ENCODE measurements around the gene DNAAF3. TPM values are rescaled to one million over a fixed set of nuclear protein-coding genes. Genes with fewer than 3 reads are reported as not detected.

The DNAAF3 gene
- total RNA-seq, 2 experiments from 2014 or later: not detected

DNA sequence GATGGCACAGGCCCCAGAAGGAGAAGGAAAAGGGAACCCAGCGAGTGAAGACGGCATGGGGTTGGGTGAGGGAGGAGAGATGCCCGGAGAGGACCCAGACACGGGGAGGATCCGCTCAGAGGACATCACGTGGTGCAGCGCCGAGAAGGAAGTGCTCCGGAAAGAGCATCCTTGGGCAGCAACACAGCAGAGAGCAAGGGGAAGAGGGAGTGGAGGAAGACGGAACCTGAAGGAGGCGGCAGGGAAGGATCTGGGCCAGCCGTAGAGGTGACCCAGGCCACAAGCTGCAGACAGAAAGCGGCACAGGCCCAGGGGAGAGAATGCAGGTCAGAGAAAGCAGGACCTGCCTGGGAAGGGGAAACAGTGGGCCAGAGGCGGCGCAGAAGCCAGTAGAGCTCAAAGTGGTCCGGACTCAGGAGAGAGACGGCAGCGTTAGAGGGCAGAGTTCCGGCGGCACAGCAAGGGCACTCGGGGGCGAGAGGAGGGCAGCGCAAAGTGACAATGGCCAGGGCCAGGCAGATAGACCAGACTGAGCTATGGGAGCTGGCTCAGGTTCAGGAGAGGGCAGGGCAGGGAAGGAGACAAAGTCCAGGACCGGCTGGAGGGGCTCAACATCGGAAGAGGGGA is 50.1 kb downstream of the DNAAF3 start:
- no peaks in the 10 kb centered on the region for H3K9me3 Mint-ChIP-seq
- POLR2A ChIA-PET: no interaction called here
- H3K27me3 Mint-ChIP-seq: peaks cover 5% of the 10 kb centered on the region
- peaks cover 11% of the 10 kb centered on the region for H3K36me3 Mint-ChIP-seq (ENCODE audit: low read depth)
- H3K27ac Mint-ChIP-seq: peak overlapping the region; percentile 96
- peak; percentile 61 for DNase-seq
- CTCF ChIA-PET: interaction anchor here (0.9 to 1.1 kb wide), 3 partner anchors 10 to 39 kb away, joined by 3 to 4 read pairs (median 3); no protein-coding TSS in a partner anchor
- peaks cover 38% of the 10 kb centered on the region for H3K4me1 Mint-ChIP-seq
- peak overlapping the region; percentile 97 for H3K4me3 Mint-ChIP-seq

DNA sequence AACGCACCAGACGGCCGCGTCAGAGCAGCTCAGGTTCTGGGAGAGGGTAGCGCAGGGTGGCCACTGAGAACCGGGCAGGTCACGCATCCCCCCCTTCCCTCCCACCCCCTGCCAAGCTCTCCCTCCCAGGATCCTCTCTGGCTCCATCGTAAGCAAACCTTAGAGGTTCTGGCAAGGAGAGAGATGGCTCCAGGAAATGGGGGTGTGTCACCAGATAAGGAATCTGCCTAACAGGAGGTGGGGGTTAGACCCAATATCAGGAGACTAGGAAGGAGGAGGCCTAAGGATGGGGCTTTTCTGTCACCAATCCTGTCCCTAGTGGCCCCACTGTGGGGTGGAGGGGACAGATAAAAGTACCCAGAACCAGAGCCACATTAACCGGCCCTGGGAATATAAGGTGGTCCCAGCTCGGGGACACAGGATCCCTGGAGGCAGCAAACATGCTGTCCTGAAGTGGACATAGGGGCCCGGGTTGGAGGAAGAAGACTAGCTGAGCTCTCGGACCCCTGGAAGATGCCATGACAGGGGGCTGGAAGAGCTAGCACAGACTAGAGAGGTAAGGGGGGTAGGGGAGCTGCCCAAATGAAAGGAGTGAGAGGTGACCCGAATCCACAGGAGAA is 50.9 kb downstream of the DNAAF3 start:
- ChIA-PET POLR2A (no interaction called here), CTCF (interaction anchor here (0.9 to 1.0 kb wide), 2 partner anchors 30 to 40 kb away, joined by 3 read pairs; no protein-coding TSS in a partner anchor)

GRCh38 chr19:55114566-55115145 is 51.8 kb downstream of the DNAAF3 start:
- Mint-ChIP-seq H3K27me3 (peaks cover under 1% of the 10 kb centered on the region), H3K4me1 (peaks cover 35% of the 10 kb centered on the region), H3K9me3 (no peaks in the 10 kb centered on the region), H3K36me3 (ENCODE audit: low read depth) (peaks cover 16% of the 10 kb centered on the region), H3K4me3 (peak overlapping the region; percentile 97), H3K27ac (peak overlapping the region; percentile 80)
- ChIA-PET CTCF (no interaction called here), POLR2A (no interaction called here)
- DNase-seq: no peak

More for the DNA sequence above, 50.9 kb downstream of the DNAAF3 start:
- no peak for DNase-seq
- Mint-ChIP-seq H3K27me3 (peaks cover 5% of the 10 kb centered on the region), H3K27ac (peak overlapping the region; percentile 96), H3K4me1 (peaks cover 40% of the 10 kb centered on the region), H3K9me3 (no peaks in the 10 kb centered on the region), H3K4me3 (peak overlapping the region; percentile 97), H3K36me3 (ENCODE audit: low read depth) (peaks cover 13% of the 10 kb centered on the region)

GRCh38 chr19:55113570-55114039 is 52.8 kb downstream of the DNAAF3 start:
- no peaks in the 10 kb centered on the region for H3K9me3 Mint-ChIP-seq
- ChIA-PET POLR2A (no interaction called here), CTCF (no interaction called here)
- no peak overlapping the region for H3K4me3 Mint-ChIP-seq
- peaks cover 22% of the 10 kb centered on the region for H3K36me3 Mint-ChIP-seq (ENCODE audit: low read depth)
- no peak for DNase-seq
- H3K27ac Mint-ChIP-seq: no peak overlapping the region
- no peaks in the 10 kb centered on the region for H3K27me3 Mint-ChIP-seq
- H3K4me1 Mint-ChIP-seq: peaks cover 30% of the 10 kb centered on the region

DNA sequence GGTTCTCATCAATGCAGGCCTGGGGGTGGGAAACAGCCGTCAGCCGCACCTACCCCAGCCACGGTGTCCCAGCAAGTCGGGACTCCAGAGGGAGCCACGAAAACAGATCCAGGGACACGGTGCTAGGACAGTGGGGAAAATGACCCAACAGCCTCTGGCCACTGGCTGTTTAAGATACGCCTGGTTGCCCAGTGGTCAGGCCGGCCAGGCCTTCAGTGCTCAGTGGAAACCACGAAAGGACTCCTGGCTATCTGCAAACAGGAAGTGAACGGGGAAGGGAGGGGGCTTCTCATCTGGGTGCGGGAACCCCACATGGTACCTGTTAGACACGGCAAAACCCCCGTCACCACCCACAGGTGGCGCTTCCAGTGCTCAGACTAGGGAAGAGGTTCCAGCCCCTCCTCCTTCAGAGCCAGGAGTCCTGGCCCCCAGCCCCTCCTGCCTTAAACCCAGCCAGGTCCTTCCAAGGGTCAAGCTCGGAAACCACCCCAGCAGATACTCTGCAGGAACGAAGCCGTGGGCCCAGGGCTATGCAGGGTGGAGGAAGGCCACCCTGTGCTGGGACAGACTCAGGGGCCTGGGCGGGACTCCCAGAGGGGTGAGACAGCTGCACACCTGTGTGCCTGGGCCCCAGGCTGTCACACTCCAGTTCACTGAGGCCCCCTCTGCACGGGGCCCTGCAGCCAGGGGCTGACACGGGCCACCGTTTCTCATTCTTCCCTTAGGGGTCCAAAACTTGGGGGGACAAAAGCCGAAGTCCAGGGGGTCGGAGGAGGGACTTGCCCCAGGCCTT is 53.4 kb downstream of the DNAAF3 start:
- Mint-ChIP-seq H3K36me3 (ENCODE audit: low read depth) (peaks cover 25% of the 10 kb centered on the region), H3K27me3 (no peaks in the 10 kb centered on the region), H3K4me3 (no peak overlapping the region), H3K9me3 (no peaks in the 10 kb centered on the region), H3K4me1 (peaks cover 26% of the 10 kb centered on the region), H3K27ac (no peak overlapping the region)
- ChIA-PET CTCF (no interaction called here), POLR2A (no interaction called here)
- no peak for DNase-seq

GRCh38 chr19:55112246-55112776 is 54.1 kb downstream of the DNAAF3 start:
- Mint-ChIP-seq H3K9me3 (no peaks in the 10 kb centered on the region), H3K27ac (no peak overlapping the region), H3K36me3 (ENCODE audit: low read depth) (peaks cover 23% of the 10 kb centered on the region), H3K4me3 (no peak overlapping the region), H3K4me1 (peaks cover 24% of the 10 kb centered on the region), H3K27me3 (no peaks in the 10 kb centered on the region)
- DNase-seq: no peak
- ChIA-PET CTCF (no interaction called here), POLR2A (no interaction called here)

DNA sequence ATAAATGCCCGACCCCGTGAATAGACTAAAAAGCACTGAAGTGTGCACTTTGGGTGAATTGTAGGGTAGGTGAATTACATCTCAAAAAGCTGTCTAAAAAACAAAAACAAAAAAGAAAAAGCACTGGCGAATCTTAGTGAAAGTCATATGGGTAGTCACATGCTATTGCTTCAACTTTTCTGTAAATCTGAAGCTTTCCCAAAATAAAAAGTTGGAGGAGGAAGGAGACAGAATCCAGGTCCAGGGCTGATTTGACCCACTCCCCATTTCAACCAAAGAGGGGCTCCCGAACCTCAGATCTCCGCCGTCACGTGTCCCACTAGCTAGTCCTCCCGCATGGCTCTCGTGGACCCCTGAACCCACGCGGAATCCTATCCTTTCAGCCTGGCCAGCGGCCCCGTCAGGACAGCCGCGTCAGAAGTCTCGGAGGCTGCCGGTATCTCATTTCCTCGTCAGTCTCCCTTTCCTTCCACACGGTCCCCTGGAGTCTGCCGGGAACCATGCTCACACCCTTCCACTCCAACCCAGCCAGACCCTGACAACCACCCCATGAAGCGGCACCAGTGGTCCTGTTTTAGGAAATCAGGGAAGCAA is 55.1 kb downstream of the DNAAF3 start:
- H3K27ac Mint-ChIP-seq: no peak overlapping the region
- ChIA-PET POLR2A (no interaction called here), CTCF (no interaction called here)
- no peaks in the 10 kb centered on the region for H3K9me3 Mint-ChIP-seq
- no peak overlapping the region for H3K4me3 Mint-ChIP-seq
- no peaks in the 10 kb centered on the region for H3K27me3 Mint-ChIP-seq
- peaks cover 24% of the 10 kb centered on the region for H3K4me1 Mint-ChIP-seq
- peaks cover 28% of the 10 kb centered on the region for H3K36me3 Mint-ChIP-seq (ENCODE audit: low read depth)
- no peak for DNase-seq

DNA sequence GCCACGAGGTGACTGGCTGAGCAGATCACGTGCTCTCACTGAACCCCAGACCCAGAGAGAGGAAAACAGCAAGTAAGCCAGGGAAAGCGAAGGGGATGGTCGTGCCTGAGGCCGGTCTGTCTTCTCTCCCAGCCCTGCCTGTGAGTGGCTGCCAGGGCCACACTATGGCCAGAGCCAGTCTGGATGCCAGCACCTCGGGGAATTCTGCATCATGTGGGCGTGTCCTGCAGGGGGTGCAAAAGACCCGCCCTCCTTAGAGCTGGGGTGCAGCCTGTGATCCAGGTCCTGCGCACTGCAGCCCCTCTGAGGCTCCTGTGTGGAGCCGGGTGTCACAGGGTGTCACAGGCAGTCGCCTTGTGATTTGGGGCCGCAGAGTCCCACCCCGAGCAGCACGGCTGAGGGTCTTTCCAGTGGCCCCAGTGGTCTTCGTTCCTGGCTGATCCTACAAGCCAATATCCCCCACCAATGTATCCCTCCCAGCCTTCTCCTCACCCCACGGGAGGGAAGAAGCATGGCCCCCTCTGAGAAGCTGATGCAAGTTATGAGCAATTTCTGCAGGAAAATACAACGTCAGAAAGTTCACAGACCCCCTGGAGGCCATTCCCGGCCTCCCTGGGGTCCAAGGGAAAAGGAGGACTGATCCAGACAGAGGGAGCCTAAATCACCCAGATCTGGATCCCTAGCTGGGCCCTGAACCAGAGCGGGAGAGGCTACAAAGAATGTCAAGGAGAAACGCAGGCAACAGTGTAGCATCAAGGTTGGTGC is 56.7 kb downstream of the DNAAF3 start:
- CTCF ChIA-PET: no interaction called here
- peaks cover 31% of the 10 kb centered on the region for H3K36me3 Mint-ChIP-seq (ENCODE audit: low read depth)
- no peak overlapping the region for H3K4me3 Mint-ChIP-seq
- no peaks in the 10 kb centered on the region for H3K27me3 Mint-ChIP-seq
- no peaks in the 10 kb centered on the region for H3K9me3 Mint-ChIP-seq
- H3K4me1 Mint-ChIP-seq: peaks cover 9% of the 10 kb centered on the region
- no peak overlapping the region for H3K27ac Mint-ChIP-seq
- no peak for DNase-seq
- POLR2A ChIA-PET: no interaction called here

Small RNA genes lying within 50 kb of the gene (microRNA-seq; reads per million reads assigned to microRNA genes)
- gene MIR7975 (ENCODE audit: borderline microRNAs expressed, borderline replicate concordance): 0.63 reads per million

Other genes with a start within 250 kb of the DNAAF3 start
- gene NLRP7, start 219.1 kb downstream of the DNAAF3 start, total RNA-seq: not detected
- 10 to 100 TPM; 12.6 to 14.7 TPM for gene NLRP2, start 200.2 kb downstream of the DNAAF3 start, total RNA-seq
- under 1 TPM; 0.19 to 0.52 TPM for gene GP6, start 128.3 kb downstream of the DNAAF3 start, total RNA-seq
- 10 to 100 TPM; 15.0 to 15.6 TPM for gene RDH13, start 103.5 kb downstream of the DNAAF3 start, total RNA-seq
- 1 to 10 TPM; 3.2 to 5.5 TPM for gene EPS8L1, start 90.7 kb downstream of the DNAAF3 start, total RNA-seq
- gene PPP1R12C, start 49.0 kb downstream of the DNAAF3 start, total RNA-seq: 100 to 1,000 TPM; 135 to 152 TPM
- gene TNNT1, start 17.4 kb downstream of the DNAAF3 start, total RNA-seq: under 1 TPM in 1 of 2 experiments, not detected in 1; 0.32 TPM
- not detected for gene TNNI3, start 8.9 kb downstream of the DNAAF3 start, total RNA-seq
- gene SYT5, start 13.7 kb upstream of the DNAAF3 start, total RNA-seq: under 1 TPM in 1 of 2 experiments, not detected in 1; 0.17 TPM
- not detected for gene PTPRH, start 42.9 kb upstream of the DNAAF3 start, total RNA-seq
- gene TMEM86B, start 62.1 kb upstream of the DNAAF3 start, total RNA-seq: 10 to 100 TPM; 12.7 to 16.7 TPM
- gene PPP6R1, start 92.4 kb upstream of the DNAAF3 start, total RNA-seq: 100 to 1,000 TPM; 189 to 222 TPM
- 10 to 100 TPM; 23.1 to 26.9 TPM for gene HSPBP1, start 113.5 kb upstream of the DNAAF3 start, total RNA-seq
- 1 to 10 TPM; 6.8 TPM for gene BRSK1, start 117.4 kb upstream of the DNAAF3 start, total RNA-seq
- under 1 TPM in 1 of 2 experiments, not detected in 1; 0.79 TPM for gene TMEM150B, start 158.7 kb upstream of the DNAAF3 start, total RNA-seq
- gene KMT5C, start 173.3 kb upstream of the DNAAF3 start, total RNA-seq: 10 to 100 TPM; 21.7 to 28.3 TPM
- gene COX6B2, start 188.1 kb upstream of the DNAAF3 start, total RNA-seq: not detected
- gene GARIN5B, start 196.6 kb upstream of the DNAAF3 start, total RNA-seq: not detected
- gene IL11, start 203.8 kb upstream of the DNAAF3 start, total RNA-seq: under 1 TPM; 0.27 TPM
- not detected for gene TMEM190, start 210.2 kb upstream of the DNAAF3 start, total RNA-seq
- gene TMEM238, start 217.7 kb upstream of the DNAAF3 start, total RNA-seq: 10 to 100 TPM; 20.6 to 29.8 TPM
- gene RPL28, start 219.3 kb upstream of the DNAAF3 start, total RNA-seq: 1,000 to 10,000 TPM; 3,109 to 3,457 TPM
- gene UBE2S, start 241.2 kb upstream of the DNAAF3 start, total RNA-seq: 100 to 1,000 TPM; 238 to 255 TPM